NCI-H748 (cell line): ENCODE results near the gene PDCD6IP.
"Not testable (repeated sequence)": the region's sequence is repeated elsewhere in the genome, so short reads cannot be mapped to it uniquely, and the experiment has no call there.

Source experiments
- DNase-seq: peaks from one replicate; lab custom pipeline; 2025; ENCODE audit not compliant: unreplicated experiment; lab: John Stamatoyannopoulos, UW

The PDCD6IP gene

GRCh38 chr3:33798418-33799201 is at the start of gene PDCD6IP:
Gene PDCD6IP (plus strand): TSS chr3:33798630. CDS start chr3:33798729, 99 bp downstream.
- peak; percentile 90 for DNase-seq

GRCh38 chr3:33749546-33750210 is 48.8 kb upstream of the PDCD6IP start:
- DNase-seq, result no peak

- DNase-seq, result no peak
Observed at GRCh38 chr3:33750211-33750548, 48.2 kb upstream of the PDCD6IP start.

GRCh38 chr3:33751336-33751735 is 47.1 kb upstream of the PDCD6IP start:
- no peak for DNase-seq

DNA sequence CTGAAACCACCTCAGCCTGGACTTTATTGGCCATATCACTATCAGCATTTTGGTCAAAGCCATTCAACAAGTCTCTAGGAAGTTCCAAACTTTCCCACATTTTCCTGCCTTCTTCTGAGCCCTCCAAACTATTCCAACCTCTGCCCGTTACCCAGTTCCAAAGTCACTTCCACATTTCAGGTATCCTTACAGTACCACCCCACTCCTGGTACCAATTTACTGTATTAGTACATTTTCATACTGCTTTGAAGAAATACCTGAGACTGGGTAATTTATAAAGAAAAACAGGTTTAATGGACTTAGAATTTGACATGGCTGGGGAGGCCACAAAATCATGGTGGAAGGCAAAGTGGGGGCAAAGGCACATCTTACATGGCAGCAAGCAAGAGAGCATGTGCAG is 44.0 kb upstream of the PDCD6IP start:
- not testable (repeated sequence) for DNase-seq

DNA sequence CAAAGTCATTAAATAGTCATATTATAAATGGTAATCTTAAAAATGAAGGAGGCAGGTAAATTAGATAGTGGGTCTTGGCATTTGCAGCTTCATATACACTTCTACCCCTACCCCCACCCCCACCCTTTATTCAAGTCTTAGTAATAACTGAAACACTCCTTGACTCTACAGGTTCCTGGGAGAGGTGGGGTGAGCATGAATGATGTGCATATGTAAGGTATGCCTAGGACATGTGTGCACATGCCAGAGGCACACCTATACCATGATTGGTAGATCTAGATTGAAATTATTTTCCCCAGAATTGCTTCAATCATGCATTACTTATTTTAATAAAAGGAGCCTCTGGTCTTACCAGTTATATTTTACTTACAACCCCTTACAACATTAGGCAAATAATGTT is 40.1 kb upstream of the PDCD6IP start:
- DNase-seq, result no peak

DNA sequence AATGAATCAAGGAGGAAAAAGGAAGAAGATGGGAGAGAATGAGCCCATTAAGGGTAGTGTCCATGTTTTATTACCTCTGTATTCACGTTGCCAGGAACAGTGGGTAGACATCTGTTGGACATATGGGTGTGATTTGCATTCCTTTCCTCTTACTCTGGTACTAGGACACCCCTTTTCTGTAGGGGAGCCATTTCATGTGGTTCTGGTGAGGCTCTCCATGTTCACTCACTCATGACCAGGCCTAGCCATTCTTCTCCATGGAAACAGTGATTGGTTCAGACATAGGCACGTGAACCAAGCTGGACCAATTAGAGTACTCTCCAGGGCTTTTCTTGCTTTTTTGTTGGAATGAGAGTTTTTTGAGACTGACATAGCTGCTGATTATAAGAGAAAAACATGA is 39.6 kb upstream of the PDCD6IP start:
- DNase-seq, result no peak

GRCh38 chr3:33768578-33769330 is 29.7 kb upstream of the PDCD6IP start:
- DNase-seq, result no peak

- no peak for DNase-seq
Observed at GRCh38 chr3:33773637-33774036, 24.8 kb upstream of the PDCD6IP start.

GRCh38 chr3:33775363-33775762 is 23.1 kb upstream of the PDCD6IP start:
- no peak for DNase-seq

GRCh38 chr3:33777996-33778395 is 20.4 kb upstream of the PDCD6IP start:
- DNase-seq, result no peak

DNA sequence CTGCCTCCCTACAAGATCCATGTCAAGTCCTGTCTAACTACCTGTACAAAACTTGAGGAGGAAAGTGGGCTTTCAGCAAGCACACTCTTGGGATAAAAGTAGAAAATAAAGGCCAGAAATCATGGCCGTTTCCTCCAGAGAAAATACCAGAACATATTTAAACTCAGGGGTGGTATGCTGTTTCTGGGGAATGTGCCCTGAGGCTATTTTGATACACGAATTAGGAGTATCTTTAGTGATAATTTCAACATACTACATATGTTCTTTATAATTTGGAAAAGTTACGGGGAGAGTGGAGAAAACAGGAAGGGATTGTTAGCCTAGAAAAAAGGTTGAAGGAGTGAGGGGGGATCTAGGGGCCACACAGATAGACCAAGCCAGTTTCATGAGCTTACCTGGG is 18.7 kb upstream of the PDCD6IP start:
- DNase-seq, result no peak

GRCh38 chr3:33781413-33781812 is 17.0 kb upstream of the PDCD6IP start:
- not testable (repeated sequence) for DNase-seq

- DNase-seq, result no peak
Observed at GRCh38 chr3:33786565-33787327, 11.7 kb upstream of the PDCD6IP start.

DNA sequence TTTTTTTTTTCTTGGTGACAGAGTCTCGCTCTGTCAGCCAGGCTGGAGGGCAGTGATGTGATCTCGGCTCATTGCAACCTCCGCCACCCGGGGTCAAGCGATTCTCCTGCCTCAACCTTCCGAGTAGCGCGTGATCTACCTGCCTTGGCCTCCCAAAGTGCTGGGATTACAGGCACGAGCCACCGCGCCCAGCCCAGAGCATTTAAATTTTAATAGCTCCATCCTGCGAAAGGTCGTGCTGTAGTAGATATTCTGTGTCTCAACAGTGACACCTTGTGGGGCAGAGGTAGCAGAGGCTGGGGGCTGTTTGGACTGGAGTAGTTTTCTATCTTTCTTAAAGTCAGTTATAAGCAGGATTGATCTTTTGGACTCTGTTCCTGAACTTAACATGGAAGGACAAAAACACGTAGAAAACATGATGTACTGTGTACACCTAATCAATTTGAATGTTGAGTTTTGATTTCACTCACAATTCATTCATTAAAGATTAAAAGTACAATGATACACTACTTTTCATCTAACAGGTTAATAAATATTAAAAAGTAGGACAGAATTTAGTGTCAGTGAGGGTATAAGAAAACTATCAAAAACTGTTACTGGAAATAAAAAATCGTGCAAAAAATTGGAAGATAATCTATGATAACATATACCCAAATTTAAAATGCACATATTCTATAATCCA is 11.0 kb upstream of the PDCD6IP start:
- peak; percentile 71 for DNase-seq

- DNase-seq, result no peak
Observed at GRCh38 chr3:33789183-33789954, 9.1 kb upstream of the PDCD6IP start.

DNA sequence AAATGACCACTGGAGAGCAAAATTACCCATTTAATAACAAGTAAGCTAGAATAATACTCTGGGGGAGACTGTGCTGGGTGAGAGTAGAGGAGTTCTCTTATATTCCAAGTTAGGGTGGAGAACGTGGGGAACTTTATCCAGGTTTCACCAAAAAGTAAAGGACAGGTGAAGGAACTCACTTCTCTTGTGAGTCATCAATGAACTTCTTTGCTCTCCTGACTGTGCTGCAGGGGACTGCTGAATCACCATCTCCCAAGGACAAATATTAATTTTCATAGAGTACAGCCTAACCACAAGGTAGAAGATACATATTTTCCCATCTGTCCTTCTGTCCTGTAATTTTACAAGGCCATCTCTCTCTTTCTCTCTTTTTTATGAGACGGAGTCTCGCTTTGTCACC is 8.3 kb upstream of the PDCD6IP start:
- DNase-seq, result no peak

- no peak for DNase-seq
Observed at GRCh38 chr3:33791477-33792166, 6.8 kb upstream of the PDCD6IP start.

DNA sequence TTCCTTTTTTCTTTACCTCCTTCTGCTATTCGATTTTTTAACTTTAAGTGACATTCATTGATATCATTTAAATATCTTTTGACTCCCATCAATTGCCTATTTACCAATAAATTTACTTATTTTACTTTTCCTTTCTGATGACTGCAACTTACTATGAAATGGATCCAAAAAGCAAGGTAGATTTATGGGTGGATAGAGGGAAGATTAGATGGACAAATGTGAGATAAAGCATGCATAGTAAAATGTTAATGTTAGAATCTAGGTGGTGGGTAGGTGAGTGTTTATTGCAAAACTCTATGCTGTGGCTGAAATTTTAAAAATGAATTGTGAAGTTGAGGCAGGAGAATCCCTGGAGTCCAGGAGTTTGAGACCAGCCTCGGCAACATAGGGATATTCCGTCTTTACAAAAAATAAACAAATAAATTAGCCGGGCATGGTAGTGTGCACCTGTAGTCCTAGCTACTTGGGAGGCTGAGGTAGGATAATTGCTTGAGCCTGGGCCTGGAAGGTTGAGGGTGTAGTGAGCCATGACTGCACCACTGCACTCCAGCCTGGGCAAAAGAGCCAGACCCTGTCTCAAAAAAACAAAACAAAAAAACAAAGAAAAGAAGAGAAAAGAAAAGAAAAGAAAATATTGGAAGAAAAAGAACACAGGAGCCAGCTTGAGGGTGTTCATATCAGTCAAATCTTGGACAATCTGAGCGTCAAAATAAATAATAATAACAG is 6.1 kb upstream of the PDCD6IP start:
- no peak for DNase-seq
